Measurements from ENCODE around the gene RAD9A.

GRCh38 chr11:67437082-67437808 is 45.5 kb downstream of the RAD9A start, which contains the start of gene PTPRCAP:
- TF ChIP-seq, protein P1, sequence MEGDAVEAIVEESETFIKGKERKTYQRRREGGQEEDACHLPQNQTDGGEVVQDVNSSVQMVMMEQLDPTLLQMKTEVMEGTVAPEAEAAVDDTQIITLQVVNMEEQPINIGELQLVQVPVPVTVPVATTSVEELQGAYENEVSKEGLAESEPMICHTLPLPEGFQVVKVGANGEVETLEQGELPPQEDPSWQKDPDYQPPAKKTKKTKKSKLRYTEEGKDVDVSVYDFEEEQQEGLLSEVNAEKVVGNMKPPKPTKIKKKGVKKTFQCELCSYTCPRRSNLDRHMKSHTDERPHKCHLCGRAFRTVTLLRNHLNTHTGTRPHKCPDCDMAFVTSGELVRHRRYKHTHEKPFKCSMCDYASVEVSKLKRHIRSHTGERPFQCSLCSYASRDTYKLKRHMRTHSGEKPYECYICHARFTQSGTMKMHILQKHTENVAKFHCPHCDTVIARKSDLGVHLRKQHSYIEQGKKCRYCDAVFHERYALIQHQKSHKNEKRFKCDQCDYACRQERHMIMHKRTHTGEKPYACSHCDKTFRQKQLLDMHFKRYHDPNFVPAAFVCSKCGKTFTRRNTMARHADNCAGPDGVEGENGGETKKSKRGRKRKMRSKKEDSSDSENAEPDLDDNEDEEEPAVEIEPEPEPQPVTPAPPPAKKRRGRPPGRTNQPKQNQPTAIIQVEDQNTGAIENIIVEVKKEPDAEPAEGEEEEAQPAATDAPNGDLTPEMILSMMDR (IDR thresholded peaks at IDR 0.05; ENCODE audit: low read depth, low read length), result no peak
- no peak for TF ChIP-seq EZH2phosphoT487 (IDR thresholded peaks at IDR 0.05; ENCODE audit: low read depth)
